Measurements from ENCODE around the gene ADAM12. TPM values are rescaled to one million over a fixed set of nuclear protein-coding genes. Genes with fewer than 3 reads are reported as not detected.

Gene ADAM12
- total and polyA plus RNA-seq, 10 of the 15 experiments (the other 5 are each of a cell fraction or from before 2014, with no cell fraction given), result under 0.01 to 0.62 (median 0.04) TPM; not detected in 5

GRCh38 chr10:126314863-126315493 is 73.3 kb downstream of the ADAM12 start:
- ChIA-PET POLR2A (no interaction called here), RAD21 (ENCODE audit: unreplicated experiment) (no interaction called here), CTCF (no interaction called here), SMC1A (ENCODE audit: uncharacterized antibody, unreplicated experiment) (no interaction called here)
- H4K20me1 ChIP-seq (ENCODE audit: control insufficient read depth, insufficient read depth), result no peaks in the 10 kb centered on the region
- no peaks in the 10 kb centered on the region for H3K27me3 ChIP-seq (replicated peaks in 1 of 2; ENCODE audit: control insufficient read depth in 2 of 2, insufficient read depth in 2 of 2, low read length in 1 of 2)
- in situ Hi-C loops (cut with MboI) (no loop called here), intact Hi-C loops (cut with micrococcal nuclease; ENCODE audit: unreplicated experiment) (no loop called here)
- no peaks in the 10 kb centered on the region for H3K79me2 ChIP-seq (ENCODE audit: control insufficient read depth, insufficient read depth, low read length)
- FAIRE-seq (no peak), ATAC-seq (no peak), DNase-seq (ENCODE audit: low read depth, low spot score) (no peak)
- WGBS (ENCODE audit: insufficient coverage, insufficient replicate concordance, low lambda C conversion rate, missing lambda C conversion rate), result 10% methylated on average over 14 of the region's 14 CpGs
- no peak overlapping the region for H2AFZ ChIP-seq (ENCODE audit: control insufficient read depth, low read depth, low read length)
- no peak overlapping the region for H3K9ac ChIP-seq (ENCODE audit: control insufficient read depth, insufficient read depth, low read length)
- H3K9me3 ChIP-seq (replicated peaks; ENCODE audit: control insufficient read depth, insufficient read depth, low read length), result no peaks in the 10 kb centered on the region
- no peak overlapping the region for H3K4me3 ChIP-seq
- no peaks in the 10 kb centered on the region for H3K36me3 ChIP-seq (ENCODE audit: control insufficient read depth in 2 of 2, insufficient read depth in 2 of 2, low read length in 1 of 2)
- TF ChIP-seq BCL11A (IDR thresholded peaks at IDR 0.05; ENCODE audit: low read depth, low read length) (no peak), CHD1 (IDR thresholded peaks at IDR 0.05; ENCODE audit: low read depth, low read length) (no peak), NR2C2 (IDR thresholded peaks at IDR 0.05; ENCODE audit: borderline replicate concordance, control insufficient read depth, insufficient read length, low read depth) (no peak), SKIL (IDR thresholded peaks at IDR 0.05; ENCODE audit: low read depth, poor library complexity, severe bottlenecking) (no peak), SP1 (IDR thresholded peaks at IDR 0.05; ENCODE audit: low read depth, low read length) (no peak), SIX5 (IDR thresholded peaks at IDR 0.05; ENCODE audit: low read depth, low read length, severe bottlenecking) (no peak), SIN3A (IDR thresholded peaks at IDR 0.05; ENCODE audit: low read depth, low read length) (no peak)
- no peak overlapping the region for H3K27ac ChIP-seq (ENCODE audit: control insufficient read depth, insufficient read depth)
- no TSS peak for BruUV-seq (replicated peaks)
- H3K4me1 ChIP-seq (ENCODE audit: control insufficient read depth, insufficient read depth, low read length), result no peaks in the 10 kb centered on the region
- H3K4me2 ChIP-seq (ENCODE audit: control insufficient read depth, insufficient read depth), result no peak overlapping the region

All from GM12878 (cell line).